Thyroid gland (tissue), 4 donors: ENCODE measurements around the gene IGFBPL1.

Experiments
- CTCF ChIP-seq, 6 experiments: fragments of 200-600 bp in 3 of 6; fragments of 450-650 bp in 3 of 6; sonication (generic) in 3 of 6; IDR thresholded peaks; one replicate each; pipeline ENCODE4 v1.5.1; 2016 to 2019; ENCODE audit warnings: antibody characterized with exemption in 6 of 6, mild to moderate bottlenecking in 2 of 6, inconsistent platforms in 1 of 6, moderate library complexity in 1 of 6
- POLR2A ChIP-seq, 2 donors: fragments of 450-650 bp; IDR thresholded peaks; one replicate each; pipeline ENCODE4 v1.6.1; 2017; ENCODE audit warnings: antibody characterized with exemption in 2 of 2, mild to moderate bottlenecking in 2 of 2, moderate library complexity in 1 of 2

GRCh38 chr9:38405785-38406184, 18.5 kb downstream of the IGFBPL1 start:
- TF ChIP-seq POLR2A (IDR thresholded peaks at IDR 0.05) (no peak), CTCF (IDR thresholded peaks at IDR 0.05) (no peak)
